ENCODE data around the gene REXO5. TPM values are rescaled to one million over a fixed set of nuclear protein-coding genes. Genes with fewer than 3 reads are reported as not detected.

The REXO5 gene
- total and polyA plus RNA-seq, 10 of the 15 experiments (the other 5 are each of a cell fraction or from before 2014, with no cell fraction given): 3.8 to 15.5 (median 10.1) TPM

DNA sequence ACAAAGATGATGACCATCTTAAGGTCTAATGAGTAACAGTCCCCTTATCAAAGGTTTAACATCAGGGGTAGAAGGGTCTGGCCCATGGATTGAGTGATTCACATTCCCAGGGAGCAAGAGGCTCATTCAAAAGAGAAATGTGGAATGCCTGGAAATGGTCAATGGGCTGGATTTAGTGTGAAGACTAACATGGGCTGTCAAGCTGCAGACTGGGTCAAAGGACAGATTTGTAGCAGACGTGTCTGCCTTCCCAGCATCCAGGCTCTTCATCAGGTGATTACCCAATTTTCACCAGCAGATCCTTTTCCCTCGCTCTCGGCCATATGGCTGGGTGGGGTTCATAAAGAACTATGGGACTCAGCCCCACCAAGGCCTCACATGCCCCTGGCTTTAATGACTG is 67.0 kb downstream of the REXO5 start:
- H3K4me3 ChIP-seq: no peak overlapping the region
- H3K9ac ChIP-seq (ENCODE audit: control insufficient read depth, insufficient read depth, low read length): no peak overlapping the region
- TF ChIP-seq, protein P1, sequence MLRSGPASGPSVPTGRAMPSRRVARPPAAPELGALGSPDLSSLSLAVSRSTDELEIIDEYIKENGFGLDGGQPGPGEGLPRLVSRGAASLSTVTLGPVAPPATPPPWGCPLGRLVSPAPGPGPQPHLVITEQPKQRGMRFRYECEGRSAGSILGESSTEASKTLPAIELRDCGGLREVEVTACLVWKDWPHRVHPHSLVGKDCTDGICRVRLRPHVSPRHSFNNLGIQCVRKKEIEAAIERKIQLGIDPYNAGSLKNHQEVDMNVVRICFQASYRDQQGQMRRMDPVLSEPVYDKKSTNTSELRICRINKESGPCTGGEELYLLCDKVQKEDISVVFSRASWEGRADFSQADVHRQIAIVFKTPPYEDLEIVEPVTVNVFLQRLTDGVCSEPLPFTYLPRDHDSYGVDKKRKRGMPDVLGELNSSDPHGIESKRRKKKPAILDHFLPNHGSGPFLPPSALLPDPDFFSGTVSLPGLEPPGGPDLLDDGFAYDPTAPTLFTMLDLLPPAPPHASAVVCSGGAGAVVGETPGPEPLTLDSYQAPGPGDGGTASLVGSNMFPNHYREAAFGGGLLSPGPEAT (IDR thresholded peaks at IDR 0.05; ENCODE audit: low read depth): no peak
- TF ChIP-seq RAD21 (IDR thresholded peaks at IDR 0.05; ENCODE audit: insufficient read depth, low read depth, low read length): no peak
- TF ChIP-seq TARDBP (IDR thresholded peaks at IDR 0.05; ENCODE audit: borderline replicate concordance): no peak
- no peak for TF ChIP-seq RB1 (IDR thresholded peaks at IDR 0.05; ENCODE audit: borderline replicate concordance)
- no peak for TF ChIP-seq HDAC6 (IDR thresholded peaks at IDR 0.05; ENCODE audit: unreplicated experiment)
- no peak for TF ChIP-seq SREBF2 (IDR thresholded peaks at IDR 0.05; ENCODE audit: low read length)
- no peak for TF ChIP-seq SMAD5 (IDR thresholded peaks at IDR 0.05; ENCODE audit: low read depth)
- TF ChIP-seq CBFB (IDR thresholded peaks at IDR 0.05; ENCODE audit: low read depth): no peak
- TF ChIP-seq ZNF274 (IDR thresholded peaks at IDR 0.05; ENCODE audit: insufficient read depth, insufficient read length): no peak
- TF ChIP-seq NFYA (IDR thresholded peaks at IDR 0.05; ENCODE audit: borderline replicate concordance, low read depth, low read length): no peak
- no peak for TF ChIP-seq ASH2L (IDR thresholded peaks at IDR 0.05; ENCODE audit: borderline replicate concordance, low read depth)
- no peak for TF ChIP-seq FOXM1 (IDR thresholded peaks at IDR 0.05; ENCODE audit: low read depth, low read length)
- TF ChIP-seq, protein P2, sequence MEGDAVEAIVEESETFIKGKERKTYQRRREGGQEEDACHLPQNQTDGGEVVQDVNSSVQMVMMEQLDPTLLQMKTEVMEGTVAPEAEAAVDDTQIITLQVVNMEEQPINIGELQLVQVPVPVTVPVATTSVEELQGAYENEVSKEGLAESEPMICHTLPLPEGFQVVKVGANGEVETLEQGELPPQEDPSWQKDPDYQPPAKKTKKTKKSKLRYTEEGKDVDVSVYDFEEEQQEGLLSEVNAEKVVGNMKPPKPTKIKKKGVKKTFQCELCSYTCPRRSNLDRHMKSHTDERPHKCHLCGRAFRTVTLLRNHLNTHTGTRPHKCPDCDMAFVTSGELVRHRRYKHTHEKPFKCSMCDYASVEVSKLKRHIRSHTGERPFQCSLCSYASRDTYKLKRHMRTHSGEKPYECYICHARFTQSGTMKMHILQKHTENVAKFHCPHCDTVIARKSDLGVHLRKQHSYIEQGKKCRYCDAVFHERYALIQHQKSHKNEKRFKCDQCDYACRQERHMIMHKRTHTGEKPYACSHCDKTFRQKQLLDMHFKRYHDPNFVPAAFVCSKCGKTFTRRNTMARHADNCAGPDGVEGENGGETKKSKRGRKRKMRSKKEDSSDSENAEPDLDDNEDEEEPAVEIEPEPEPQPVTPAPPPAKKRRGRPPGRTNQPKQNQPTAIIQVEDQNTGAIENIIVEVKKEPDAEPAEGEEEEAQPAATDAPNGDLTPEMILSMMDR (IDR thresholded peaks at IDR 0.05 in 2 of 3, conservative IDR thresholded peaks at IDR 0.05 in 1 of 3; ENCODE audit: control insufficient read depth in 2 of 3, extremely low read depth in 1 of 3, insufficient read depth in 1 of 3, low read depth in 3 of 3, low read length in 3 of 3): no peak
- no peak for TF ChIP-seq ZZZ3 (IDR thresholded peaks at IDR 0.05; ENCODE audit: control insufficient read depth, insufficient read length, low read depth)
- TF ChIP-seq CREB1 (IDR thresholded peaks at IDR 0.05; ENCODE audit: low read depth): no peak
- TF ChIP-seq, protein P3, sequence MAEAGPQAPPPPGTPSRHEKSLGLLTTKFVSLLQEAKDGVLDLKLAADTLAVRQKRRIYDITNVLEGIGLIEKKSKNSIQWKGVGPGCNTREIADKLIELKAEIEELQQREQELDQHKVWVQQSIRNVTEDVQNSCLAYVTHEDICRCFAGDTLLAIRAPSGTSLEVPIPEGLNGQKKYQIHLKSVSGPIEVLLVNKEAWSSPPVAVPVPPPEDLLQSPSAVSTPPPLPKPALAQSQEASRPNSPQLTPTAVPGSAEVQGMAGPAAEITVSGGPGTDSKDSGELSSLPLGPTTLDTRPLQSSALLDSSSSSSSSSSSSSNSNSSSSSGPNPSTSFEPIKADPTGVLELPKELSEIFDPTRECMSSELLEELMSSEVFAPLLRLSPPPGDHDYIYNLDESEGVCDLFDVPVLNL (IDR thresholded peaks at IDR 0.05; ENCODE audit: low read depth, low read length): no peak
- TF ChIP-seq, protein P4, sequence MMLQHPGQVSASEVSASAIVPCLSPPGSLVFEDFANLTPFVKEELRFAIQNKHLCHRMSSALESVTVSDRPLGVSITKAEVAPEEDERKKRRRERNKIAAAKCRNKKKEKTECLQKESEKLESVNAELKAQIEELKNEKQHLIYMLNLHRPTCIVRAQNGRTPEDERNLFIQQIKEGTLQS (IDR thresholded peaks at IDR 0.05; ENCODE audit: borderline replicate concordance, extremely low read depth, low read depth, low read length): no peak
- TF ChIP-seq NFXL1 (IDR thresholded peaks at IDR 0.05; ENCODE audit: borderline replicate concordance): no peak
- no peak for TF ChIP-seq KAT2A (conservative IDR thresholded peaks at IDR 0.05; ENCODE audit: control insufficient read depth, low read depth, low read length)
- TF ChIP-seq NBN (IDR thresholded peaks at IDR 0.05): no peak
- ChIA-PET SMC1A (ENCODE audit: uncharacterized antibody, unreplicated experiment) (interaction anchor here (1.5 to 6.3 kb wide), 6 partner anchors 8 to 76 kb away, joined by 4 to 83 read pairs (median 35); partner anchors contain the start of genes DCUN1D3 and LYRM1), RAD21 (ENCODE audit: unreplicated experiment) (interaction anchor here (1.2 to 3.1 kb wide), 3 partner anchors 8 to 27 kb away, joined by 3 to 48 read pairs (median 3); no protein-coding TSS in a partner anchor), CTCF (interaction anchor here (0.6 to 4.0 kb wide), 6 partner anchors 8 to 25 kb away, joined by 3 to 51 read pairs (median 21); partner anchors contain the start of genes DCUN1D3 and LYRM1), POLR2A (interaction anchor here (1.2 to 3.7 kb wide), 3 partner anchors 8 to 30 kb away, joined by 3 to 44 read pairs (median 27); partner anchors contain the start of genes DCUN1D3 and LYRM1)
- no peaks in the 10 kb centered on the region for H3K27me3 ChIP-seq (replicated peaks in 1 of 2; ENCODE audit: control insufficient read depth in 2 of 2, insufficient read depth in 2 of 2, low read length in 1 of 2)
- H2AFZ ChIP-seq (ENCODE audit: control insufficient read depth, low read depth, low read length): no peak overlapping the region
- no peaks in the 10 kb centered on the region for H4K20me1 ChIP-seq (ENCODE audit: control insufficient read depth, insufficient read depth)
- no peak for ATAC-seq
- in situ Hi-C loops (cut with MboI) (no loop called here), intact Hi-C loops (cut with micrococcal nuclease; ENCODE audit: unreplicated experiment) (no loop called here)
- peaks cover 38% of the 10 kb centered on the region for H3K4me1 ChIP-seq (ENCODE audit: control insufficient read depth, insufficient read depth, low read length)
- DNase-seq (ENCODE audit: low read depth, low spot score): no peak
- no peaks in the 10 kb centered on the region; the same call in 2 of the 3 replicates for H3K9me3 ChIP-seq (replicated peaks; ENCODE audit: control insufficient read depth, insufficient read depth, low read length)
- no peak for FAIRE-seq
- no TSS peak for BruUV-seq (replicated peaks)
- peak overlapping the region; percentile 81 for H3K27ac ChIP-seq (ENCODE audit: control insufficient read depth, insufficient read depth)
- H3K36me3 ChIP-seq (ENCODE audit: control insufficient read depth in 2 of 2, insufficient read depth in 2 of 2, low read length in 1 of 2): no peaks in the 10 kb centered on the region
- peaks cover 15% of the 10 kb centered on the region for H3K79me2 ChIP-seq (ENCODE audit: control insufficient read depth, insufficient read depth, low read length)
- 100% methylated on average over 3 of the region's 3 CpGs for WGBS (ENCODE audit: insufficient coverage, insufficient replicate concordance, low lambda C conversion rate, missing lambda C conversion rate)
- H3K4me2 ChIP-seq (ENCODE audit: control insufficient read depth, insufficient read depth): peak overlapping the region; percentile 75; the same call in 1 of the 2 replicates
